AG04449 (cell line): ENCODE measurements around the gene TAOK2.

Experiments used
- CTCF ChIA-PET: fragments of 350-600 bp; formaldehyde crosslinking; extraction: SDS; loops from one replicate; lab custom pipeline; 2021; ENCODE audit warnings: antibody characterized with exemption; lab: Yijun Ruan, JAX
- POLR2A ChIA-PET: fragments of 400-600, 350-600 bp; formaldehyde crosslinking; extraction: SDS; loops from one replicate; lab custom pipeline; 2020; ENCODE audit warnings: antibody characterized with exemption, inconsistent platforms; lab: Yijun Ruan, JAX
- DNase-seq: peaks from one replicate; pipeline ENCODE4 v3.0.0-alpha.2; 2010; ENCODE audit warnings: low read depth, low spot score
- H3K4me3 ChIP-seq: 2 replicates; pipeline ENCODE4 v1.5.1; 2011; ENCODE audit warnings: low read depth, mild to moderate bottlenecking, control low read depth, low read length
- TF ChIP-seq, protein P1 (sequence below): IDR thresholded peaks from one replicate; pipeline ENCODE4 v1.5.1; 2011; ENCODE audit warnings: mild to moderate bottlenecking, moderate library complexity, low read length, control low read depth, inconsistent platforms; ENCODE audit not compliant: insufficient read depth; ENCODE audit errors: missing control alignments

Gene TAOK2

DNA sequence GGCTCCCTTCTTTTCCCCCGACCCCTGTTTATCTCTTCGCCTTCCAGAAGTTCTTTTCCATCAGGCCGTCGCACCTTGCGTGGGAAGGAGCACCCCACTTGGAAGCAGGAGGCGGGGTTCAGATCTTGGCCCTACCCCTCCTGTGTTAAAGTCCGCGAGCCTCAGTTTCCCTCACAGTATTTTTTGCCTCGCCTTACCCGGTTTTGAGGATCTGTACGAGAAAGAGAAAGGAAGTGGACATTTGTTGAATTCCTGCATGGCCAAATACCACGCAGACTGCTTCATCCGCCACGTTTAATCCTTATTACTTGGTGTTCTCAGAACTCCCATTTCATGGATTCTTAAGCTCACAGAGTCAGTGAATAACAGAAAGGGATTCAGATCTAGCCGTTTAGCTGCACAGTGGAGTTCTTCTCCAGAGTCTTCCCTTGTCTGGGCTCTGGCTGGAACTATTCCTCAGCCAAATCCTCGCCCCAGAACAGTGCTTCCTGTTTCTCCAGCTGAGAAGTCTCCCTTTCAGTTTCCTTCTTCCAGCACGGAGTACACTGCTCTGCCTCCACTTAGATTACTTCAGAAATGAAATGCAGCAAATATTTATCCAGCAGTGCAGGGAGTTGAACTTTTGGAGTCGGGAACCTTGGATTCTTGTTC is 11.2 kb upstream of the TAOK2 start:
- peak overlapping the region; percentile 79 for H3K4me3 ChIP-seq
- POLR2A ChIA-PET: interaction anchor here (0.5 to 2.7 kb wide), 6 partner anchors 10 to 115 kb away, joined by 3 to 21 read pairs (median 8); partner anchors contain the start of genes CDIPT, KCTD13 and TAOK2
- CTCF ChIA-PET: interaction anchor here (0.7 to 3.5 kb wide), 11 partner anchors 9 to 114 kb away, joined by 3 to 27 read pairs (median 5); partner anchors contain the start of genes TAOK2 and TLCD3B
- DNase-seq: no peak
- TF ChIP-seq, protein P1, sequence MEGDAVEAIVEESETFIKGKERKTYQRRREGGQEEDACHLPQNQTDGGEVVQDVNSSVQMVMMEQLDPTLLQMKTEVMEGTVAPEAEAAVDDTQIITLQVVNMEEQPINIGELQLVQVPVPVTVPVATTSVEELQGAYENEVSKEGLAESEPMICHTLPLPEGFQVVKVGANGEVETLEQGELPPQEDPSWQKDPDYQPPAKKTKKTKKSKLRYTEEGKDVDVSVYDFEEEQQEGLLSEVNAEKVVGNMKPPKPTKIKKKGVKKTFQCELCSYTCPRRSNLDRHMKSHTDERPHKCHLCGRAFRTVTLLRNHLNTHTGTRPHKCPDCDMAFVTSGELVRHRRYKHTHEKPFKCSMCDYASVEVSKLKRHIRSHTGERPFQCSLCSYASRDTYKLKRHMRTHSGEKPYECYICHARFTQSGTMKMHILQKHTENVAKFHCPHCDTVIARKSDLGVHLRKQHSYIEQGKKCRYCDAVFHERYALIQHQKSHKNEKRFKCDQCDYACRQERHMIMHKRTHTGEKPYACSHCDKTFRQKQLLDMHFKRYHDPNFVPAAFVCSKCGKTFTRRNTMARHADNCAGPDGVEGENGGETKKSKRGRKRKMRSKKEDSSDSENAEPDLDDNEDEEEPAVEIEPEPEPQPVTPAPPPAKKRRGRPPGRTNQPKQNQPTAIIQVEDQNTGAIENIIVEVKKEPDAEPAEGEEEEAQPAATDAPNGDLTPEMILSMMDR: no peak

DNA sequence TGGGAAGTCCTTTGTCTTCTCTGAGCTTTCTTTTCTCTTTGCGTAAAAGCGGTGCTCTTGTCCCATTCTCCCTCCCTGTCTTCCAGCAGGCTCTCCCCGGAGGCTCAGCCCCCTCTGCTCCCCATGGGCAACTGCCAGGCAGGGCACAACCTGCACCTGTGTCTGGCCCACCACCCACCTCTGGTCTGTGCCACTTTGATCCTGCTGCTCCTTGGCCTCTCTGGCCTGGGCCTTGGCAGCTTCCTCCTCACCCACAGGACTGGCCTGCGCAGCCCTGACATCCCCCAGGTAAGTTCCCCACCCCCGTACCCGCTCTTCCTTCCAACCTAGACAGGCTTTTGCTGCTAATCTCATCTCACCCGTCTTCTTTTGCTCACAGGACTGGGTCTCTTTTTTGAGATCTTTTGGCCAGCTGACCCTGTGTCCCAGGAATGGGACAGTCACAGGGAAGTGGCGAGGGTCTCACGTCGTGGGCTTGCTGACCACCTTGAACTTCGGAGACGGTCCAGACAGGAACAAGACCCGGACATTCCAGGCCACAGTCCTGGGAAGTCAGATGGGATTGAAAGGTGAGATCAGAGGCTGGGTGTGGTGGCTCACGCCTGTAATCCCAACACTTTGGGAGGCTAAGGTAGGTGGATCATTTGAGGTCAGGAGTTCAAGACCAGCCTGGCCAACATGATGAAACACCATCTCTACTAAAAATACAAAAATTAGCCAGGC is 10.5 kb upstream of the TAOK2 start:
- TF ChIP-seq, protein P1: no peak
- DNase-seq: no peak
- CTCF ChIA-PET: interaction anchor here (0.7 to 2.3 kb wide), 5 partner anchors 9 to 115 kb away, joined by 3 to 27 read pairs (median 5); partner anchors contain the start of gene TAOK2
- POLR2A ChIA-PET: interaction anchor here (0.5 to 2.2 kb wide), 2 partner anchors 10 to 47 kb away, joined by 5 to 17 read pairs; partner anchors contain the start of gene TAOK2
- H3K4me3 ChIP-seq: peak overlapping the region; percentile 79

DNA sequence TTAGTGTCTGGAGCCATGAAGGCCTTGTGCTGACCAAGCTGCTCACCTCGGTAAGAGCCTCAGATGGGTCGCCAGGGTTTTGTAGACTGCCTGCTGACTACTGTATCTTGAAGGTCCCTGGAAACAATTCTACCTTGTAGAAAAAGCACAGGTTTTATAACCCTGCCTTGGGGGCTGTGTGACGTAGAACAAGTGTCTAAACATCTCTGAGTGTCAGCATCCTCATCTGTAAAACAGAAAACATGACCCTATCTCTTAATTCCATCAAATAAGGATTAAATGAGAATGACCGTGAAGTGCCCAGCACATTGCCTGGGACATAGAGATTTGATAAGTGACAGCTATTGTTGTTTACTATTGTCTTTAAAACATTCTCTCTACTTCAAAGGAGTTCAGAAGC is 5.5 kb upstream of the TAOK2 start:
- H3K4me3 ChIP-seq: no peak overlapping the region
- POLR2A ChIA-PET: no interaction called here
- TF ChIP-seq, protein P1: no peak
- no peak for DNase-seq
- CTCF ChIA-PET: no interaction called here

DNA sequence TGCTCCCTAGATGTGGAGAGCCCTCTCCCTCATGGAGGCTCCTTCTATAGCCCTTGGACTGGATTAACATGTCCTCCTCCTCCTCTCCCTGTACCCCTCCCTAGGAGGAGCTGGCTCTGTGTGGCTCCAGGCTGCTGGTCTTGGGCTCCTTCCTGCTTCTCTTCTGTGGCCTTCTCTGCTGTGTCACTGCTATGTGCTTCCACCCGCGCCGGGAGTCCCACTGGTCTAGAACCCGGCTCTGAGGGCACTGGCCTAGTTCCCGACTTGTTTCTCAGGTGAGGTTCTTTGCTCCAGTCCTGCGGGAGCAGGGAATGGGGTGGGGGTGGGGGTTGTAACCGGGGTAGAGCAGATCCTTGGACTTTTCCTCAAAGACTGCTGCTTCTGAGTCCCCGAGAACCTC is 2.4 kb upstream of the TAOK2 start:
- H3K4me3 ChIP-seq: no peak overlapping the region
- ChIA-PET POLR2A (no interaction called here), CTCF (interaction anchor here (1.4 to 4.2 kb wide), 2 partner anchors 9 to 11 kb away, joined by 3 to 27 read pairs; partner anchors contain the start of gene TMEM219)
- TF ChIP-seq, protein P1: no peak
- no peak for DNase-seq

DNA sequence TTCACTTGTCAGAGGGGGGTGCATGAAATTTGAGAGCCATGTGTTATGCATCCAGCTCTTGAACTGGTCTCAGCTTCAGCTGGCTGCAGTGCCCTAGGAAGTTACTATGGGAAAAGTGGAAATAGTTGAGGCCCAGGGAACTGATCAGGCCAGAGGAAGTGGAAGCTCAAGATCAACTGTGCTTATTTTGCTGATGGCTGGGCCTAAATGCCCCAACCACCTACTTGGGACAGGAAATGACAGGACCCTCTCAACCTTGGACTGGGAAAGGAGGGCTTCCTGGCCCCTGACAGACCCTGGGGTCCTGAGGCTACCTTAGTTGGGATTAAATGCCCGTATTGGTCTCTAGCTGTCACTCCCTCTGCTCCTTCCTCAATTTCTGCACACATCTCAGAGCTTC is 1.2 kb upstream of the TAOK2 start:
- POLR2A ChIA-PET: interaction anchor here (1.0 to 3.2 kb wide), 4 partner anchors 10 to 46 kb away, joined by 3 to 18 read pairs (median 14); partner anchors contain the start of genes HIRIP3, KCTD13 and TMEM219
- TF ChIP-seq, protein P1: no peak
- CTCF ChIA-PET: interaction anchor here (0.7 to 4.2 kb wide), 7 partner anchors 11 to 165 kb away, joined by 3 to 27 read pairs (median 6); partner anchors contain the start of genes KCTD13, PAGR1 and TMEM219
- no peak overlapping the region for H3K4me3 ChIP-seq
- DNase-seq: no peak
